ENCODE measurements around the gene NFAT5. TPM values are rescaled to one million over a fixed set of nuclear protein-coding genes. Genes with fewer than 3 reads are reported as not detected.
"Not testable (repeated sequence)": the region's sequence is repeated elsewhere in the genome, so short reads cannot be mapped to it uniquely, and the experiment has no call there.

Gene NFAT5
- total RNA-seq, 1 experiment from 2014 or later: 5.8 TPM

GRCh38 chr16:69633375-69633774, 67.6 kb downstream of the NFAT5 start:
- no peak for DNase-seq (ENCODE audit: low read depth)

- not testable (repeated sequence) for DNase-seq (ENCODE audit: low read depth)
Measured at GRCh38 chr16:69636563-69637146, 70.9 kb downstream of the NFAT5 start.

- DNase-seq (ENCODE audit: low read depth): not testable (repeated sequence)
Measured at GRCh38 chr16:69637206-69637865, 71.6 kb downstream of the NFAT5 start.

- DNase-seq (ENCODE audit: low read depth): not testable (repeated sequence)
Measured at GRCh38 chr16:69643997-69644396, 78.2 kb downstream of the NFAT5 start.

- DNase-seq (ENCODE audit: low read depth): no peak
Measured at GRCh38 chr16:69644790-69645189, 79.0 kb downstream of the NFAT5 start.

GRCh38 chr16:69647020-69647419, 81.3 kb downstream of the NFAT5 start:
- no peak for DNase-seq (ENCODE audit: low read depth)

- DNase-seq (ENCODE audit: low read depth): no peak
Measured at GRCh38 chr16:69651217-69651616, 85.5 kb downstream of the NFAT5 start.

- DNase-seq (ENCODE audit: low read depth): no peak
Measured at GRCh38 chr16:69654280-69654931, 88.6 kb downstream of the NFAT5 start.

- DNase-seq (ENCODE audit: low read depth): no peak
Measured at GRCh38 chr16:69660166-69660565, 94.4 kb downstream of the NFAT5 start.

- no peak for DNase-seq (ENCODE audit: low read depth)
Measured at GRCh38 chr16:69662901-69663300, 97.1 kb downstream of the NFAT5 start.

GRCh38 chr16:69663846-69664245, 98.1 kb downstream of the NFAT5 start:
- no peak for DNase-seq (ENCODE audit: low read depth)

GRCh38 chr16:69669577-69669976, 103.8 kb downstream of the NFAT5 start:
- DNase-seq (ENCODE audit: low read depth): no peak

GRCh38 chr16:69672315-69672997, 106.7 kb downstream of the NFAT5 start:
- DNase-seq (ENCODE audit: low read depth): no peak

- DNase-seq (ENCODE audit: low read depth): no peak
Measured at GRCh38 chr16:69672998-69673713, 107.4 kb downstream of the NFAT5 start.

GRCh38 chr16:69680358-69680757, 114.6 kb downstream of the NFAT5 start:
- DNase-seq (ENCODE audit: low read depth): no peak

- DNase-seq (ENCODE audit: low read depth): no peak
Measured at GRCh38 chr16:69688589-69688988, 122.8 kb downstream of the NFAT5 start.

- DNase-seq (ENCODE audit: low read depth): no peak
Measured at GRCh38 chr16:69691980-69692911, 126.5 kb downstream of the NFAT5 start.

GRCh38 chr16:69693916-69694315, 128.2 kb downstream of the NFAT5 start:
- DNase-seq (ENCODE audit: low read depth): no peak

- DNase-seq (ENCODE audit: low read depth): no peak
Measured at GRCh38 chr16:69698404-69698803, 132.6 kb downstream of the NFAT5 start.

- no peak for DNase-seq (ENCODE audit: low read depth)
Measured at GRCh38 chr16:69699915-69700314, 134.1 kb downstream of the NFAT5 start.

Data from HT1080 (cell line).